Fibroblast of pulmonary artery (primary cell): Measurements from ENCODE around the gene CASZ1.

Experiments
- DNase-seq: peaks from one replicate; pipeline ENCODE4 v3.0.0-alpha.2; 2010; ENCODE audit warnings: low read depth
- H3K4me3 ChIP-seq: replicated peaks from 2 replicates; pipeline ENCODE4 v1.5.1; 2011; ENCODE audit warnings: low read depth, mild to moderate bottlenecking, control low read depth, low read length, moderate library complexity
- TF ChIP-seq, protein P1 (sequence below): IDR thresholded peaks from 2 replicates; pipeline ENCODE4 v1.5.1; 2011; ENCODE audit warnings: mild to moderate bottlenecking, control low read depth, low read length, inconsistent platforms; ENCODE audit errors: missing control alignments

Gene CASZ1

DNA sequence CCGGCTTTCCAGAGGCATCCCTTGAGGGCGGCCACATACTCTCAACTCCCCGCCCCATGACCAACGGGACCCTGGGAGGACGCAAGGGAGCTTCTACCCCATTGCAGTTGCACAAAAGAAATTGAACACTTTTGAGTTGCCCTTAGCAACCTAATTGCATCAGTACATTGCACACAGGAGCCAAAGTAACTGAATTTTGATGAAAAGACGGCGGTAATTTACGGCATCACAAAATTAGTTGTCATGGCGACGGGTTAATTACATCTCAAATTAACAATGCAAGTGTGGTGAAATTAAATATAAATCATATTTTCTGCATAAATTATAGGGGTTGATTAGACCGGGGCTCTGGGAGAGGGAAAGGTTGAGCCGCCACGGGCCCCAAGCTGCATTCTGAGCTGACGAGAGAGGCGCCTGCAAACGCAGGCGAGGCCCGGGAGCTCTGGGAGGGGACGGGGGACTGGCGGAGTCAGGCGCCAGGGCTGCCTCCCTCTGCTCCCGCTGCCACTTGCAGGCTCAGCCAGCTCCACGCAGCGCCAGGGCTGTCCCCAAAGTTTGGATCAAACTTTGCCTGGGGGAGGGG, 61.4 kb downstream of the CASZ1 start:
- no peak overlapping the region for H3K4me3 ChIP-seq
- TF ChIP-seq, protein P1, sequence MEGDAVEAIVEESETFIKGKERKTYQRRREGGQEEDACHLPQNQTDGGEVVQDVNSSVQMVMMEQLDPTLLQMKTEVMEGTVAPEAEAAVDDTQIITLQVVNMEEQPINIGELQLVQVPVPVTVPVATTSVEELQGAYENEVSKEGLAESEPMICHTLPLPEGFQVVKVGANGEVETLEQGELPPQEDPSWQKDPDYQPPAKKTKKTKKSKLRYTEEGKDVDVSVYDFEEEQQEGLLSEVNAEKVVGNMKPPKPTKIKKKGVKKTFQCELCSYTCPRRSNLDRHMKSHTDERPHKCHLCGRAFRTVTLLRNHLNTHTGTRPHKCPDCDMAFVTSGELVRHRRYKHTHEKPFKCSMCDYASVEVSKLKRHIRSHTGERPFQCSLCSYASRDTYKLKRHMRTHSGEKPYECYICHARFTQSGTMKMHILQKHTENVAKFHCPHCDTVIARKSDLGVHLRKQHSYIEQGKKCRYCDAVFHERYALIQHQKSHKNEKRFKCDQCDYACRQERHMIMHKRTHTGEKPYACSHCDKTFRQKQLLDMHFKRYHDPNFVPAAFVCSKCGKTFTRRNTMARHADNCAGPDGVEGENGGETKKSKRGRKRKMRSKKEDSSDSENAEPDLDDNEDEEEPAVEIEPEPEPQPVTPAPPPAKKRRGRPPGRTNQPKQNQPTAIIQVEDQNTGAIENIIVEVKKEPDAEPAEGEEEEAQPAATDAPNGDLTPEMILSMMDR: no peak
- DNase-seq: no peak

DNA sequence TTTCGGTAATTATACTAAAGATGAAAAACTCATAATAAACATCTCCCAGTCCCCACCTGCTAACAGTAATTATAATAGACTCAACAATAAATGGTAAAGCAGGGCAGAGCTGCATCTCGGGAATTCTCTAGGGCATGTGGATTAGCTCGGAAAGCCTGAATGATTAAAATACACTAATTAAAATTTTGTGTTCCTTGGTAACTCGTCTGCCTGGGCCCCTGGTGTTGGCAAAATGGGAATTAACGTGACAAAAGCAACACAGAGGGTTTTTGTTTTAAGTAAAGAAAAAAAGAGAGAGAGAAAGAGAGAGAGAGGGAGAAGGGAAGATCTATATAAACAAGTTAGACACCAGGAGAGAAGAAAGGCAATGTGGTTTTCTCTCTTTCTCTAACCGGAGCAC, 62.1 kb downstream of the CASZ1 start:
- TF ChIP-seq, protein P1: no peak
- H3K4me3 ChIP-seq: no peak overlapping the region
- no peak for DNase-seq

DNA sequence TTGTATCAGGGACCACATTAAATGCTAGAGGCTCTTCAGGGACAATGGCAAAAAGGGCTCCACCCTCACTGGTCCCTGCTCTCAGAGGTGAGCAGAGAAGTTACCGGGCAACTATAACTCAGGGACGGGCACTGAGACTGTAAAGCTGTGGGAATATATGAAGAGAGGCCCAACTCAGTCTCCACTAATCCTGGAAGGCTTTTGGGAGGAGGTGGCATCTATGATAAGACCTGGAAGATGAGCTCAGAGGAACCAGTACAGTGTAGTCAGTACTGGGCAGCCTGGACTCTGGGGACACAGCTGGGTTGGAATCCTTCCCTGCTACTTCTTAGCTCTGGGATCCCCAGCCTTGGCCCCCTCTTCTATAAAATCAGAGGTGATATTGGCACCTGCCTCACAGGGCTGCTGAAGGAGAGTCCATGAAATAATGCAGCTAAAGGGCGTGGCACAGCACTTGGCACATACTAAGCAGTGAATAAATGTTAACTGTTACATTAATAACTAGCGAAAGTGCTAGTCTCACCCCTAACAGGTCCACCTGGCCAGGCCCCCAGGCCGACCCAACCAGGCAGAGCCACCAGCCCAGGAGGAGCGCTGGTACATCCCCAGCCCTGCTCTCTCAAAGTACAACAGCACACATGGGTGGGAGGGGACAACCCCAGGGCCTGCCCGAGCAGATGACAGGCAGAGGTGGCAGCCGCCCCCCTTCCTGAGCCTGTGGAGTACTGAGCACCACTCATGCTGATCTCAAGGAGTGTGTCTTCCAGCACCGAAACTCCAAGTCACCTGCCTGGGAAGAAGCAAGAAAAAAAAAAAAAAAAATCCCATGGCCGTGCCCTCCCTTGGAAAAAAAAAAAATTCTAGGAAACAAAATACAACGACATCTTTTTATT, 62.7 kb downstream of the CASZ1 start:
- TF ChIP-seq, protein P1: no peak
- DNase-seq: no peak

DNA sequence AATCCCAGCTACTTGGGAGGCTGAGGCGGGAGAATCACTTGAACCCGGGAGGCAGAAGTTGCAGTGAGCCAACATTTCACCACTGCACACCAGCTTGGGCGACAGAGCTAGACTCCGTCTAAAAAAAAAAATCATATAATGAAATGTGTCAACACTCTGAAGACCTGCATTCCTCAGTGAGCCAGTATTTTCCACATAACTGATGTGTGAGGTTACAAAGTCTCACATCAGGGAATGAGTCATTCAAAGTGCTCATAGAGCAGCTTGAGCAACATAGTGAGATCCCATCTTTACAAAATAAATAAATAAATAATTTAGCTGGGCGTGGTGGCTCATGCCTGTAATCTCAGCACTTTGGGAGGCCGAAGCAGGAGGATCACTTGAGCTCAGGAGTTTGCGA, 65.5 kb downstream of the CASZ1 start:
- no peak overlapping the region for H3K4me3 ChIP-seq
- peak; percentile 71 for DNase-seq
- TF ChIP-seq, protein P1: no peak

More for the DNA sequence above, 62.7 kb downstream of the CASZ1 start:
- no peak overlapping the region for H3K4me3 ChIP-seq

DNA sequence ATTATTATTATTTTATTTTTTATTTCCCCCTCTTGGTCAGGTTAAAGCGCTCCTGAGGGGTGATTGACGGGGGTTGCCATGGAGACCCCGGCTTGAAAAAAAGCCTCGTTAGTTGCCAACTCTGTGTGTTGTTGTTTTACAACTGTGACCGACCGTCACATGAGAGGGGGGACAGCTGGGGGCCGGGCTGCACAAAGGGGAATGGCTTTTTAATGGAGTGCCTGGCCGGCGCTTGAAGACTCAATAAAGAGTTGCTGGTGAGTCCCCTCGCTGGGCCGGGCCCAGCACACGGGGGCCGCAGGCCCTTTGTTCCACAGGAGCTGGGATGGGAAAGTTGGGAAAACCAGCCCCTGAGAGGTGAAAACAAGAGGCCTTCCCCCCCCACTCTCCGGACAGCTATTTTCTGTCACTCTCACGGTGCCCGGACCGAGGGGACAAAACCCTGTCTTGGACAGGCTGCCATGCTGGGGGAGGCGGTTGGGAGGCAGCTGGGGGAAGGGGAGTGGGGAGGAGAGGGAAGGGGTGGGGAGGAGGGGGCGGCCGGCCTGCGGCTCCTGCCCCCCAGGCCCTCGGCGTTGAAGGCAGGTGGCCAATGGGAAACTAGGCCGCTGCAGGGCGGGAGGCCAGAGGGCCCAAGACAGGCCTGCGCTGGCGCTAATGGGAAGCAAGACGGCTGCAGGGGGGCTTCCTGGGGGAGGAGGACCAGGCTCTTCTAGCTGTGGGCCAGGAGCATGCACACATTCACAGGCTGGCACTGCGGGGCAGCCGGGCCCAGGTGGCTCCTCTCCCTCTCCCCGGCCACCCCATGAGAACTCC, 67.6 kb downstream of the CASZ1 start:
- H3K4me3 ChIP-seq: no peak overlapping the region
- no peak for DNase-seq
- TF ChIP-seq, protein P1: no peak

DNA sequence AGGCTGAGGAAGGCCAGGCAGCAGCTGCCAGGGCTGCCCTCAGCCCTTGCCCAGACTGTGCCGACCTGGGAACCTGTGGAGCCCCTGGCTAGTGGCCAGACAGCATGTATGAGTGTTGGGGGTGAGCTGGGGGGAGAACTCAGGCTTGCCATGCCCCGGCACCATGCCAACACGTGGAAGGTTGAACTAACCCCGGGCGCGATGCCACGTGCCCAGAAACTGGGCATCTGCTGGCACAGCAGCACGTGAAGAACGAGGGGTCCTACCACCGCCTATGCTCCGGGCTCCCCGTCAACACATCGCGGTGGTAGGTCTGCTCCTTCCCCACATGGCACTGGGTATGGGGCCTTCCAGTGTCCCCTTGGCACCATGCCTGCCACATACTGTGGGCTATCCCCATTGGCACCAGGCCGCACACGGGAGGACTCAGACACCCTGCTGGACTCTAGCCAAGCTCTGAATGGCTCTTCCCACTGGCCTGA, 68.7 kb downstream of the CASZ1 start:
- TF ChIP-seq, protein P1: no peak
- no peak for DNase-seq
- no peak overlapping the region for H3K4me3 ChIP-seq
